Neural cell (in vitro differentiated cells): ENCODE data around the gene NLRP6. TPM values are rescaled to one million over a fixed set of nuclear protein-coding genes. Genes with fewer than 3 reads are reported as not detected.

Experiments
- H2AFZ ChIP-seq: fragments of 200-600, 300-800 bp; sonication (generic), shearing (Covaris generic); 2 replicates; pipeline ENCODE4 v1.6.0; 2014; ENCODE audit warnings: low read depth, mild to moderate bottlenecking, antibody characterized with exemption, low read length, moderate library complexity
- H3F3A ChIP-seq: fragments of 200-600 bp; shearing (Covaris generic); 2 replicates; pipeline ENCODE4 v1.6.1; 2016; ENCODE audit warnings: mild to moderate bottlenecking, moderate library complexity, mixed read lengths, antibody characterized with exemption, low read length; ENCODE audit not compliant: insufficient read depth, poor library complexity, severe bottlenecking
- H3K27ac ChIP-seq: fragments of 200-600, 300-800 bp; sonication (generic), shearing (Covaris generic); 2 replicates; pipeline ENCODE4 v1.5.1; 2014; ENCODE audit warnings: mild to moderate bottlenecking, low read length, moderate library complexity
- H3K27me3 ChIP-seq: fragments of 300-800, 200-600 bp; sonication (generic), shearing (Covaris generic); 2 replicates; pipeline ENCODE4 v1.6.0; 2014; ENCODE audit warnings: mild to moderate bottlenecking, low read depth, low read length, moderate library complexity; ENCODE audit not compliant: insufficient read depth
- H3K36me3 ChIP-seq: fragments of 300-800, 200-600 bp; sonication (generic), shearing (Covaris generic); 2 replicates; pipeline ENCODE4 v1.5.1; 2014; ENCODE audit warnings: mild to moderate bottlenecking, antibody characterized with exemption, low read length, moderate library complexity; ENCODE audit not compliant: insufficient read depth
- H3K4me2 ChIP-seq: fragments of 300-800, 200-600 bp; sonication (generic), shearing (Covaris generic); 2 replicates; pipeline ENCODE4 v1.6.0; 2014; ENCODE audit warnings: mild to moderate bottlenecking, low read length
- H3K4me3 ChIP-seq: fragments of 300-800, 200-600 bp; sonication (generic), shearing (Covaris generic); 2 replicates; pipeline ENCODE4 v1.5.1; 2014; ENCODE audit warnings: mild to moderate bottlenecking, low read length, moderate library complexity
- H3K79me2 ChIP-seq: fragments of 200-600 bp; shearing (Covaris generic); replicated peaks from 2 replicates; pipeline ENCODE4 v1.6.0; 2014; ENCODE audit warnings: mild to moderate bottlenecking, low read length, moderate library complexity; ENCODE audit not compliant: insufficient read depth
- H3K9ac ChIP-seq: fragments of 300-800, 200-600 bp; sonication (generic), shearing (Covaris generic); 2 replicates; pipeline ENCODE4 v1.6.1; 2016; ENCODE audit warnings: mild to moderate bottlenecking, low read length, mixed read lengths
- H3K9me2 ChIP-seq: fragments of 200-600 bp; shearing (Covaris generic); 2 replicates; pipeline ENCODE4 v1.6.1; 2016; ENCODE audit warnings: mild to moderate bottlenecking, low read length, mixed read lengths; ENCODE audit not compliant: insufficient read depth
- H3K9me3 ChIP-seq: fragments of 200-600, 300-800 bp; sonication (generic), shearing (Covaris generic); 2 replicates; pipeline ENCODE4 v1.6.1; 2016; ENCODE audit warnings: mild to moderate bottlenecking, mixed run types, low read length, moderate library complexity, mixed read lengths
- H4K20me1 ChIP-seq: fragments of 200-600 bp; shearing (Covaris generic); 2 replicates; pipeline ENCODE4 v1.6.1; 2016; ENCODE audit warnings: mild to moderate bottlenecking, mixed run types; ENCODE audit not compliant: insufficient read depth
- EP300 ChIP-seq: fragments of 450-650 bp; conservative IDR thresholded peaks from 2 replicates; pipeline ENCODE4 v1.6.1; 2014; ENCODE audit warnings: antibody characterized with exemption, mild to moderate bottlenecking, moderate library complexity; ENCODE audit not compliant: poor library complexity, severe bottlenecking
- EZH2 ChIP-seq: fragments of 200-600, 300-800 bp; shearing (Covaris generic), sonication (generic); IDR thresholded peaks from 2 replicates; pipeline ENCODE4 v1.6.1; 2014; ENCODE audit warnings: antibody characterized with exemption, low read length, borderline replicate concordance, mild to moderate bottlenecking; ENCODE audit not compliant: insufficient read depth, poor library complexity, severe bottlenecking
- MXI1 ChIP-seq: fragments of 450-650 bp; conservative IDR thresholded peaks from 2 replicates; pipeline ENCODE4 v1.6.1; 2014; ENCODE audit warnings: antibody characterized with exemption, mild to moderate bottlenecking; ENCODE audit not compliant: poor library complexity, severe bottlenecking
- POLR2AphosphoS5 ChIP-seq: IDR thresholded peaks from 2 replicates; pipeline ENCODE4 v1.6.1; 2012
- RAD21 ChIP-seq: fragments of 450-650 bp; conservative IDR thresholded peaks from 2 replicates; pipeline ENCODE4 v1.6.1; 2014; ENCODE audit warnings: antibody characterized with exemption, mild to moderate bottlenecking, moderate library complexity
- SMC3 ChIP-seq: fragments of 450-650 bp; conservative IDR thresholded peaks from 2 replicates; pipeline ENCODE4 v1.6.1; 2014; ENCODE audit warnings: antibody characterized with exemption, mild to moderate bottlenecking, moderate library complexity; ENCODE audit not compliant: poor library complexity
- TAF1 ChIP-seq: IDR thresholded peaks from 2 replicates; pipeline ENCODE4 v1.6.1; 2012; ENCODE audit warnings: low read depth
- polyA plus RNA-seq: library from polyadenylated mRNA; depleted of rRNA; stranded (reverse); fragments of >200 nt; gene quantifications from 2 replicates; pipeline ENCODE4 v1.2.3, GENCODE V29; 2014
- TF ChIP-seq, protein P1 (sequence below): IDR thresholded peaks from 2 replicates; pipeline ENCODE4 v1.6.1; 2012; ENCODE audit warnings: borderline replicate concordance
- TF ChIP-seq, protein P2 (sequence below): fragments of 450-650 bp; IDR thresholded peaks from 2 replicates; pipeline ENCODE4 v1.5.1; 2014; ENCODE audit warnings: antibody characterized with exemption, mild to moderate bottlenecking, moderate library complexity; ENCODE audit not compliant: poor library complexity, severe bottlenecking

NLRP6 gene
- polyA plus RNA-seq, 1 donor from 2014 or later, result not detected

DNA sequence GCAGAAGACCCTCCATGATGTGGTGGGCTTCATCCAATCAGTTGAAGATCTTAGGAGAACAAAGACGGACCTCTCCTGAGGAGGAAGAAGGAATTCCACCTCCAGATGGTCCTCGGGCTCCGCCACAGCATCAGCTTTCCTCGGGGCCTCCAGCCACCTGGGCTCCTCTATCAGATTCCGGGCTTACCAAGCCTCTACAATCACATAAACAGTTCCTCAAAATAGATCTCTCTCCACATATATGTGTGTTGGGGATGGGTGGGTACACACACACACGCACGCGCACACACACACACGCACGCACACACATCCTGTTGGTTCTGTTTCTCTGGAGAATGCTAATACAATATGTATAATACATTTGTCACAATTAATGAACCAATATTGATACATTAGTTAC lies 18.8 kb upstream of the NLRP6 start:
- H2AFZ ChIP-seq, result no peak overlapping the region
- H3K9me3 ChIP-seq, result no peaks in the 10 kb centered on the region
- H3K79me2 ChIP-seq, result no peaks in the 10 kb centered on the region
- H3K9me2 ChIP-seq, result no peaks in the 10 kb centered on the region
- TF ChIP-seq EP300 (no peak), EZH2 (no peak), POLR2AphosphoS5 (no peak)
- TF ChIP-seq, protein P1, sequence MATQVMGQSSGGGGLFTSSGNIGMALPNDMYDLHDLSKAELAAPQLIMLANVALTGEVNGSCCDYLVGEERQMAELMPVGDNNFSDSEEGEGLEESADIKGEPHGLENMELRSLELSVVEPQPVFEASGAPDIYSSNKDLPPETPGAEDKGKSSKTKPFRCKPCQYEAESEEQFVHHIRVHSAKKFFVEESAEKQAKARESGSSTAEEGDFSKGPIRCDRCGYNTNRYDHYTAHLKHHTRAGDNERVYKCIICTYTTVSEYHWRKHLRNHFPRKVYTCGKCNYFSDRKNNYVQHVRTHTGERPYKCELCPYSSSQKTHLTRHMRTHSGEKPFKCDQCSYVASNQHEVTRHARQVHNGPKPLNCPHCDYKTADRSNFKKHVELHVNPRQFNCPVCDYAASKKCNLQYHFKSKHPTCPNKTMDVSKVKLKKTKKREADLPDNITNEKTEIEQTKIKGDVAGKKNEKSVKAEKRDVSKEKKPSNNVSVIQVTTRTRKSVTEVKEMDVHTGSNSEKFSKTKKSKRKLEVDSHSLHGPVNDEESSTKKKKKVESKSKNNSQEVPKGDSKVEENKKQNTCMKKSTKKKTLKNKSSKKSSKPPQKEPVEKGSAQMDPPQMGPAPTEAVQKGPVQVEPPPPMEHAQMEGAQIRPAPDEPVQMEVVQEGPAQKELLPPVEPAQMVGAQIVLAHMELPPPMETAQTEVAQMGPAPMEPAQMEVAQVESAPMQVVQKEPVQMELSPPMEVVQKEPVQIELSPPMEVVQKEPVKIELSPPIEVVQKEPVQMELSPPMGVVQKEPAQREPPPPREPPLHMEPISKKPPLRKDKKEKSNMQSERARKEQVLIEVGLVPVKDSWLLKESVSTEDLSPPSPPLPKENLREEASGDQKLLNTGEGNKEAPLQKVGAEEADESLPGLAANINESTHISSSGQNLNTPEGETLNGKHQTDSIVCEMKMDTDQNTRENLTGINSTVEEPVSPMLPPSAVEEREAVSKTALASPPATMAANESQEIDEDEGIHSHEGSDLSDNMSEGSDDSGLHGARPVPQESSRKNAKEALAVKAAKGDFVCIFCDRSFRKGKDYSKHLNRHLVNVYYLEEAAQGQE, result no peak
- TF ChIP-seq, protein P2, sequence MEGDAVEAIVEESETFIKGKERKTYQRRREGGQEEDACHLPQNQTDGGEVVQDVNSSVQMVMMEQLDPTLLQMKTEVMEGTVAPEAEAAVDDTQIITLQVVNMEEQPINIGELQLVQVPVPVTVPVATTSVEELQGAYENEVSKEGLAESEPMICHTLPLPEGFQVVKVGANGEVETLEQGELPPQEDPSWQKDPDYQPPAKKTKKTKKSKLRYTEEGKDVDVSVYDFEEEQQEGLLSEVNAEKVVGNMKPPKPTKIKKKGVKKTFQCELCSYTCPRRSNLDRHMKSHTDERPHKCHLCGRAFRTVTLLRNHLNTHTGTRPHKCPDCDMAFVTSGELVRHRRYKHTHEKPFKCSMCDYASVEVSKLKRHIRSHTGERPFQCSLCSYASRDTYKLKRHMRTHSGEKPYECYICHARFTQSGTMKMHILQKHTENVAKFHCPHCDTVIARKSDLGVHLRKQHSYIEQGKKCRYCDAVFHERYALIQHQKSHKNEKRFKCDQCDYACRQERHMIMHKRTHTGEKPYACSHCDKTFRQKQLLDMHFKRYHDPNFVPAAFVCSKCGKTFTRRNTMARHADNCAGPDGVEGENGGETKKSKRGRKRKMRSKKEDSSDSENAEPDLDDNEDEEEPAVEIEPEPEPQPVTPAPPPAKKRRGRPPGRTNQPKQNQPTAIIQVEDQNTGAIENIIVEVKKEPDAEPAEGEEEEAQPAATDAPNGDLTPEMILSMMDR, result no peak
- no peaks in the 10 kb centered on the region for H3F3A ChIP-seq
- no peaks in the 10 kb centered on the region for H3K36me3 ChIP-seq
- no peaks in the 10 kb centered on the region for H4K20me1 ChIP-seq
- no peaks in the 10 kb centered on the region for H3K27me3 ChIP-seq
- no peak overlapping the region for H3K27ac ChIP-seq
- no peak overlapping the region for H3K4me2 ChIP-seq
- H3K9ac ChIP-seq, result no peak overlapping the region
- H3K4me3 ChIP-seq, result no peak overlapping the region

DNA sequence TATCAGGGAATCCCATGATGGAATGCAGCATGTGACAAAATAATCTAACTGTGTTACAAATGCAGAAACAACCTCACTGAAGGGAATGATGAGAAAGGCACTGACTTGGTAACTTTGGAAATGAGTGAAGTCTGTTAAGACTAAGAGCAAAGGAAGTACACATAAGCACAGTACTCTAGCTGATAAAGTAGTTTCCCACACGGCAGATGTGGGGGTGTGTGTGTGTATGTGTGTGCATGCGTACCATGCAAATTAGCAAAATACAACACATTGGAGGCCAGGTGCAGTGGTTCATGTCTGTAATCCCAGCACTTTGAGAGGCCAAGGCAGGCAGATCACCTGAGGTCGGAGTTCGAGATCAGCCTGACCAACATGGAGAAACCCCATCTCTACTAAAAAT lies 16.6 kb upstream of the NLRP6 start:
- H3K9me2 ChIP-seq, result no peaks in the 10 kb centered on the region
- H3K79me2 ChIP-seq, result no peaks in the 10 kb centered on the region
- no peak overlapping the region for H3K4me2 ChIP-seq
- no peak overlapping the region for H3K9ac ChIP-seq
- no peaks in the 10 kb centered on the region for H3F3A ChIP-seq
- no peaks in the 10 kb centered on the region for H4K20me1 ChIP-seq
- no peak overlapping the region for H3K4me3 ChIP-seq
- no peak overlapping the region for H3K27ac ChIP-seq
- H3K36me3 ChIP-seq, result no peaks in the 10 kb centered on the region
- no peak for TF ChIP-seq RAD21
- TF ChIP-seq, protein P1, result no peak
- TF ChIP-seq EZH2, result no peak
- TF ChIP-seq TAF1, result no peak
- TF ChIP-seq MXI1, result no peak
- no peak for TF ChIP-seq SMC3
- TF ChIP-seq, protein P2, result no peak
- TF ChIP-seq POLR2AphosphoS5, result no peak
- TF ChIP-seq EP300, result no peak
- H3K27me3 ChIP-seq, result no peaks in the 10 kb centered on the region
- H3K9me3 ChIP-seq, result no peaks in the 10 kb centered on the region
- H2AFZ ChIP-seq, result no peak overlapping the region
